Mesothelial cell of epicardium (in vitro differentiated cells): ENCODE measurements around the gene HLA-DQA2. TPM values are rescaled to one million over a fixed set of nuclear protein-coding genes. Genes with fewer than 3 reads are reported as not detected.
"Not testable (repeated sequence)": the region's sequence is repeated elsewhere in the genome, so short reads cannot be mapped to it uniquely, and the experiment has no call there.

Experiments used
- DNase-seq, 2 experiments: peaks; one replicate each; pipeline ENCODE4 v3.0.0; 2021; ENCODE audit warnings: low spot score in 2 of 2; ENCODE audit not compliant: unreplicated experiment in 2 of 2
- H3K27ac Mint-ChIP-seq: 2 replicates; pipeline ENCODE4 v1.8.0; 2021; ENCODE audit warnings: mixed read lengths
- H3K27me3 Mint-ChIP-seq: 2 replicates; pipeline ENCODE4 v1.8.0; 2021; ENCODE audit warnings: low read depth, mixed read lengths
- H3K36me3 Mint-ChIP-seq: 2 replicates; pipeline ENCODE4 v1.8.0; 2021; ENCODE audit warnings: mixed read lengths
- H3K4me1 Mint-ChIP-seq: 2 replicates; pipeline ENCODE4 v1.8.0; 2021; ENCODE audit warnings: mixed read lengths
- H3K4me3 Mint-ChIP-seq: 2 replicates; pipeline ENCODE4 v1.8.0; 2021; ENCODE audit warnings: mild to moderate bottlenecking, moderate library complexity, mixed read lengths
- H3K9me3 Mint-ChIP-seq: 2 replicates; pipeline ENCODE4 v1.8.0; 2021; ENCODE audit warnings: mixed read lengths
- total RNA-seq: library from RNA; stranded (reverse); gene quantifications from 3 replicates; pipeline ENCODE4 v1.2.1, GENCODE V29; 2021
- TF ChIP-seq, protein P1 (sequence below): fragments of 200-600 bp; sonication (generic); IDR thresholded peaks from one replicate; pipeline ENCODE4 v1.5.0; 2021; ENCODE audit warnings: antibody characterized with exemption; ENCODE audit not compliant: unreplicated experiment

Gene HLA-DQA2
- total RNA-seq, 1 donor from 2014 or later = not detected

DNA sequence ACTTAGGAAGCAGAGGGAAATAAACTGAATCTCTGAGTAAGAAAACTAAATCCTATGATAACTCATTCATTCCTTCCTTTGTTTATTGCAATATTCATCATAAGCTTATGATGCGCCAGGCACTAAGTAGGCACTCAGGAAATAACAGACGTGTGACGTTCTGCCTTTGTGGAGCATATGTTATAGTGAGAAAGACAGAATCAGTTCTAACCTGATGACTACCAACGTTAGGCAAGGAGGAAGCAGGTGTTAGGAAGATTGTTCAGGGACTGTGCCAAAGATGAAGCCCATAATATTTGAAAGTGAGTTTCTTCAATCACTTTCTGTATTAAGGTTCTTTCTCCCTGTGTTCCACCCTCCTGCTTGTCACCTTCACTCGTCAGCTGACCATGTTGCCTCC is 3.6 kb downstream of the HLA-DQA2 start:
- H3K27ac Mint-ChIP-seq = no peak overlapping the region
- peaks cover 37% of the 10 kb centered on the region for H3K27me3 Mint-ChIP-seq
- TF ChIP-seq, protein P1, sequence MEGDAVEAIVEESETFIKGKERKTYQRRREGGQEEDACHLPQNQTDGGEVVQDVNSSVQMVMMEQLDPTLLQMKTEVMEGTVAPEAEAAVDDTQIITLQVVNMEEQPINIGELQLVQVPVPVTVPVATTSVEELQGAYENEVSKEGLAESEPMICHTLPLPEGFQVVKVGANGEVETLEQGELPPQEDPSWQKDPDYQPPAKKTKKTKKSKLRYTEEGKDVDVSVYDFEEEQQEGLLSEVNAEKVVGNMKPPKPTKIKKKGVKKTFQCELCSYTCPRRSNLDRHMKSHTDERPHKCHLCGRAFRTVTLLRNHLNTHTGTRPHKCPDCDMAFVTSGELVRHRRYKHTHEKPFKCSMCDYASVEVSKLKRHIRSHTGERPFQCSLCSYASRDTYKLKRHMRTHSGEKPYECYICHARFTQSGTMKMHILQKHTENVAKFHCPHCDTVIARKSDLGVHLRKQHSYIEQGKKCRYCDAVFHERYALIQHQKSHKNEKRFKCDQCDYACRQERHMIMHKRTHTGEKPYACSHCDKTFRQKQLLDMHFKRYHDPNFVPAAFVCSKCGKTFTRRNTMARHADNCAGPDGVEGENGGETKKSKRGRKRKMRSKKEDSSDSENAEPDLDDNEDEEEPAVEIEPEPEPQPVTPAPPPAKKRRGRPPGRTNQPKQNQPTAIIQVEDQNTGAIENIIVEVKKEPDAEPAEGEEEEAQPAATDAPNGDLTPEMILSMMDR = no peak
- H3K36me3 Mint-ChIP-seq = no peaks in the 10 kb centered on the region
- no peaks in the 10 kb centered on the region for H3K4me1 Mint-ChIP-seq
- DNase-seq = no peak
- no peak overlapping the region for H3K4me3 Mint-ChIP-seq
- no peaks in the 10 kb centered on the region for H3K9me3 Mint-ChIP-seq

- not testable (repeated sequence) for H3K36me3 Mint-ChIP-seq, H3K9me3 Mint-ChIP-seq, H3K4me1 Mint-ChIP-seq
Observed at GRCh38 chr6:32745649-32746048, 4.5 kb downstream of the HLA-DQA2 start.

DNA sequence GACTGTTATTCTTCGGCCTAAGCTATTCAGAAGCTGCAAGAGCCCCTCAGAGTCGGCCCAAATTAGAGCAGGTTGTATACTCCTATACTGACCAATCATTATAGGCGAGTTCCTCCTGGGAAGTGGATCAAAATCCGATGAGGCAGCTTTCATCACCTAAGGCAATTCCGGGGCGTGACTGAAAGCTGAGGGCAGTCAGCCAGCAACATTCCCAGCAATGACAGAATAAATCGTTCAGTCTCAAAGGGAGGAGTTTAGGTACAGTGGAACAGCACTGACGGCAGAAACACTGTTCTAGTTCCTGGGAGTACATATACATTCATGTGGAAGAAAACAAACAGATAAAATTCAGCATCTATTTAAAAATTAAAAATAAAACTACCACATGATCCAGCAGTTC is 11.4 kb downstream of the HLA-DQA2 start:
- peaks cover 43% of the 10 kb centered on the region for H3K27me3 Mint-ChIP-seq
- DNase-seq = no peak
- no peaks in the 10 kb centered on the region for H3K36me3 Mint-ChIP-seq
- H3K9me3 Mint-ChIP-seq = no peaks in the 10 kb centered on the region
- H3K4me3 Mint-ChIP-seq = no peak overlapping the region
- no peaks in the 10 kb centered on the region for H3K4me1 Mint-ChIP-seq
- TF ChIP-seq, protein P1 = no peak
- H3K27ac Mint-ChIP-seq = no peak overlapping the region

More at GRCh38 chr6:32745649-32746048, 4.5 kb downstream of the HLA-DQA2 start:
- not testable (repeated sequence) for DNase-seq, H3K27ac Mint-ChIP-seq, H3K4me3 Mint-ChIP-seq
- H3K27me3 Mint-ChIP-seq = peaks cover 35% of the 10 kb centered on the region

DNA sequence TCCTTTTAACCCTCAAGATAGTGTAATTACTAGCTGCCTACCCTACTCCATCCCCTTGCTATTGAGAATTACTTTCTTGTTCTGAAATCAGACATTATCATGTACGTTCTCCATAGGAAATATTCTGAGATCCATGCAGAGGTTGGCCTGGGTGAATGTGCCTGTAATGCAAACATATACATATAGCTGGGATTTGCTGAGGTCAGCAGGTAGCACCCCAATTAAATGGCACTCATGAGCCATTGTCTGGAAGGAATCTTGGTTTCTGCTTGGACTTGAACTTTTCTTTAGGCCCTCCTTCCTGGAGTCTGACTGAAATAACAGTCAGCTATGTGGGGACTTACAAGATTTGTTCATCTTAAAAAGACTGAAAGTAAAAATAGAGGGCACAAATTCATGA is 18.5 kb downstream of the HLA-DQA2 start:
- no peak for DNase-seq
- no peak overlapping the region for H3K27ac Mint-ChIP-seq
- TF ChIP-seq, protein P1 = no peak
- no peaks in the 10 kb centered on the region for H3K9me3 Mint-ChIP-seq
- peaks cover 74% of the 10 kb centered on the region for H3K27me3 Mint-ChIP-seq
- no peaks in the 10 kb centered on the region for H3K4me1 Mint-ChIP-seq
- H3K36me3 Mint-ChIP-seq = no peaks in the 10 kb centered on the region
- H3K4me3 Mint-ChIP-seq = no peak overlapping the region

- Mint-ChIP-seq H3K4me1 (no peaks in the 10 kb centered on the region), H3K27ac (no peak overlapping the region), H3K27me3 (peaks cover 67% of the 10 kb centered on the region), H3K4me3 (no peak overlapping the region), H3K9me3 (no peaks in the 10 kb centered on the region), H3K36me3 (no peaks in the 10 kb centered on the region)
- TF ChIP-seq, protein P1 = no peak
- DNase-seq = no peak
Observed at GRCh38 chr6:32761072-32761471, 19.9 kb downstream of the HLA-DQA2 start.

GRCh38 chr6:32761548-32761947 is 20.4 kb downstream of the HLA-DQA2 start:
- Mint-ChIP-seq H3K27me3 (peaks cover 67% of the 10 kb centered on the region), H3K4me1 (no peaks in the 10 kb centered on the region), H3K36me3 (no peaks in the 10 kb centered on the region), H3K9me3 (no peaks in the 10 kb centered on the region), H3K27ac (no peak overlapping the region), H3K4me3 (no peak overlapping the region)
- no peak for DNase-seq
- TF ChIP-seq, protein P1 = no peak
